GM19467 (cell line): Measurements from ENCODE around the gene TOM1.
"Not testable (repeated sequence)": the region's sequence is repeated elsewhere in the genome, so short reads cannot be mapped to it uniquely, and the experiment has no call there.

Source experiments
- ATAC-seq: cut with Tn5 transposase; IDR thresholded peaks from one replicate; pipeline ENCODE4 v1.9.1; 2021; ENCODE audit warnings: mild to moderate bottlenecking, moderate library complexity; ENCODE audit not compliant: unreplicated experiment

Gene TOM1

GRCh38 chr22:35344956-35345690 is 45.4 kb downstream of the TOM1 start:
- no peak for ATAC-seq

- no peak for ATAC-seq
Observed at GRCh38 chr22:35345808-35346505, 46.3 kb downstream of the TOM1 start.

DNA sequence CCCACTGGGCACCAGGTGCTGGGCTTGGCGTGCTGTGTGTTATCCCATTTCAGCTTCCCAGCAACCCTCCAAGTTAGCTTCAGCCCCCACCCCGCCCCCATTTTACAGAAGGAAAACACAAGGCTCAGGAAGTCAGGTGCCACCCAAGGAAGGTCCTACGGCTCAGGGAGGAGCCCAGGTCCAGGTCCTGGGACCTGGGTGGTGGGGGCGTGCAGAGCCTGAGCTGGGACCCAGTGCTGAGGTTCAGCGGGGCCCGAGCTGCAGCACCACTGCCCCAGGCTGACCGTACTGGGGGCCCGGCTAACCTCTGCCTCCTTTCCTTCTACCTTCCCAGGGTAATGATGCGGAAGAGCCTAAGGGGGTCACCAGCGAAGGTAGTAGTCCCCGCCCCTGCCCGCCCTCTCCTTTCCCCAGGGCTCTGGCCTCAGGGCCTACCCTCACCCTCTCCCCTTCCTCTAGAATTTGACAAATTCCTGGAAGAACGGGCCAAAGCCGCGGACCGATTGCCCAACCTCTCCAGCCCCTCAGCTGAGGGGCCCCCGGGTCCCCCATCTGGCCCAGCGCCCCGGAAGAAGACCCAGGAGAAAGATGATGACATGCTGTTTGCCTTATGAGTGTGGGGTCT is 47.0 kb downstream of the TOM1 start:
- no peak for ATAC-seq

- ATAC-seq, result no peak
Observed at GRCh38 chr22:35347462-35347861, 47.8 kb downstream of the TOM1 start.

- no peak for ATAC-seq
Observed at GRCh38 chr22:35348026-35348590, 48.4 kb downstream of the TOM1 start.

DNA sequence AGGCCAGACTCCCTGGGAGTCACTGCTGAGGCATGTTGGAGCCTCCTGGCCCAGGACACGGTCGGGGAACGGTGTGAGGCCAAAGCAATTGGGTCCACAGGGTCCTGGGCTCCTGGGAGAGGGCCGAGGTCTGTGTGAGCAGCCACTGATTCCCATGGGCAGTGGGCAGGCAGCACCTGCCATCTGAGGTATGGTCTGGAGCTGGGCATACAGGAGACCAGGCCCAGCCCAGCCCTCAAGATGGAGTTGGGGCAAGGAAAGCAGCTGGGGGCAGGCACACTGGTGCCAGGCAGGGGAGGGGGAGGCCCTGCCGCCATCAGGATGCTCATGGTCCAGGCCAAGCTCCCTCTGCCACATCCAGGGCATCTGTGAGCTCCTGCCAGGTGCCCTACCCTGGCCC is 49.0 kb downstream of the TOM1 start:
- ATAC-seq, result no peak

DNA sequence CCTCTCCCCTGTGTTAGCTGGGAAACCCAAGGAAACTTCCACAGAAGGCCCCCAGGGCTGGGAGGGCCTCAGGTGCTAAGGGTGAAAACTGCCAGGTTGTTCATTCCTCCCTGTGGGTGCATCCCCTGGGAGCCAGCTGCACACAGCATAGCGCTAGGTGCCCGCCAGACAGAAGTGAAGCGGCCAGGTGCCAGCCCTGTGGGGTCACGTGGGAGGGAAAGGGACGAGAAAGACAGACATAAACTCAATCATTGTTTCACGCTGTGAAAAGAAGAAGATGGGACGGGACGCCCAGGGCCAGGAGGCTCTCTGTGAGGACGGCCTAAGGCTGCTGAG is 49.6 kb downstream of the TOM1 start:
- ATAC-seq, result no peak

DNA sequence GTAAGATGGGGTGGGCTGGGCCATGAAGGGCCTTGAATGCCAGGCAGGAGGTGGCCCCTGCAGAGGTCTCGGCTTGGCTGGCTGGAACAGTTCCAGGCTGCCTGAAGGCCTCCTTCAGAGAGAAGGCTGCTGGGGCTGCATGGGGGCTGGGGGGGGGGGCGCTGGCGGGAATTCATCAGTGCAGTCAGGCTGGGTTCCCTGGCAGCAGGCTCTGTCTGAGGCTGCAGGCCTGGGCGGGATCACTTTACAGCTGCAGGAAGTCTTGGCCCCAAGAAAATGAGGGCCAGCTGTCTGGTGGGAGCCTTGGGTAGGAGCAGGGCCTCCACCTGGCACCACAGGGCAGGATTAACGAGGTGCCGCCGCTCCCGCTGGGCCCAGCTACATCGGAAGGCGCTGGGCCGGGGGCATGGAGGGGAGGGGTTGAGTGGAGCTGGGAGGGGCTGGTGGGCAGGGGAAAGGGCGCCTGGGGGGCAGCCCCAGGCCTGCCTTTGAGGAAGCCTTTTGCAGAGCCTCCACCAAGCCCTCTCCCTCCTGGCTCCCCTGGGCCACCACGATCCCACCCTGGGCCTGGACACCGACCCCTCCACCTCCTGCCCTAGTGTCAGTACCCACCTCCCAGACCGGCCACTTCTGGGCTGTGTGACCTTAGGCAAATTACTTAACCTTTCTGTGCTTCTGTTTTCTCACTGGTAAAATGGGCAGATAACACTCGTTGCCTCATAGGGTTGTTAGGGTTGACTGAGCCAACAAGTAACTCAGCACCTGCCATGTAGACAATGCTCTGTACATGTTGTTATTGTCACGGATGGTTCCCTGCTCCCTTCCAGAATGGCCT is 50.2 kb downstream of the TOM1 start:
- ATAC-seq, result no peak

GRCh38 chr22:35350539-35351503 is 51.1 kb downstream of the TOM1 start:
- peak; percentile 73 for ATAC-seq

DNA sequence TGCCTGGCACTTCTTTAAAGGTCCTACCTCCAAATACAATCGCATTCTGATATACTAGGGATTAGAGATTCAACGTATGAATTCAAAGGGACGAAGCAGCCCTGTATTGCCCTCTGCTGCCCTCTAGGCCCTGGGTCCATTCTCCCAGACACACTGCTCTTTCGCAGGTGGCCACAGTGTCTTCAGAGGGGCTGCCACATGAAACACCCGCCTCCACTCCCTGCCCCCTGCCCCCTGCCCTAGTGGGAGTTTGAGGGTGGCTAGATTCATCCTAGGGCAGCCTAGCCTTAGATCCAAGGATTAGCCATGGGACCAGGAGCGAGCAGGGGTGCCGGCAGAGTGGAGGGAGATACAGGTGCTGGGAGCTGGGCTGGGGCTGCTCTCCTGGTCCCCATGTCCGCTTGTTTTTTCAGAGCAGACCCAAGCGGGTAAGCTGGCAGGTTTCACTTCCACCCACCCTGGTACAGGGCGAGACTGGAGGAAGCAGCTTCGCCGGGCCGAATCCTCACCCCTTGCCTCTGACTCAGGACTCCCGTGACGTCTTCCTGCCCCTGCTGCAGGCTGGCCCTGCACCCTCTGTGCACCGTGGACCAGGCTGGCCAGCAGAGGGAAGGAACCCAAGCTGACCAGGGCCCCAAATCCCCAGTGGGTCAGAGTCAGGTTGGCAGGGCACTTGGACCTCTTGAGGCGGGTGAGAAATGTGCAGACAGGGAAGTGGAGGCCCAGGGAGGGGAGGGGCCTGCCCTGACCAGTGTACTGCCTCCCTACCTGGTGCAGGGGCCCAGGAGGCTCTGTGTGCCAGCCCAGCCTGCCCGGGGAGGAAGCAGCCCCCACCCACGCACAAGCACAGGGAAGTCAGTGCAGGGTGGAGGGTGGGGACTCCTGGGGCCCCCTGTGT is 52.8 kb downstream of the TOM1 start:
- ATAC-seq, result no peak

GRCh38 chr22:35353318-35353717 is 53.6 kb downstream of the TOM1 start:
- no peak for ATAC-seq

GRCh38 chr22:35354068-35354467 is 54.4 kb downstream of the TOM1 start:
- no peak for ATAC-seq

GRCh38 chr22:35357883-35358621 is 58.4 kb downstream of the TOM1 start:
- ATAC-seq, result no peak

DNA sequence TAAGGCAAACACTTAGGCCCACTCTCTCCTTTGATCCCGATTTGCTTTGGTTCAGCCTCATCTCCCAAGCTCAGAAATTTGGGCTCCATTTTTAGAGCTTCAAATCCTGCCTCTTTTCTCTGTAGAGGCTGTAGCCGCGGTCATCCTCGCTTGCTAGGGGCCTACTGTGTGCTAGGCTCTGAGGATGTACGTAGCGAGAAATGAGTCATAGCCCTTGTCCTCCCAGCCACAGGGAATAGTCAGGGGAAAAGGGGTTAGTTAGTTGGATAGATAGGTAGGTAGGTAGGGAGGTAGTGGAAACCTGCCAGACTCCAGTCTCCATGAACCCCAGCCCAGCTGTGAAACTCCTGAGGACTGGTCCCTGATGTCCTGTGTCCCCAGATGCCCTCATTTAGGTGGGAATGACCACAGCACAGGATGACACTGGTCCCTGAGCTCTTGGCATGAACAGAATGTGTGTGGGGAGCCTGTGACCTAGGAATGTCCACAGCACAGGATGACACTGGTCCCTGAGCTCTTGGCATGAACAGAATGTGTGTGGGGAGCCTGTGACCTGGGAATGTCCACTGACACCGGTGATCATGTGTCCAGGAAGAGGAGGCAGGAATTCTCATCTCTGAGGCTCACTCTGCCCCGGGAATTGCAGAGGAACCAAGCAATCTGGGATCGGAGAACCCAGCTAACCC is 59.8 kb downstream of the TOM1 start:
- ATAC-seq, result no peak

- ATAC-seq, result no peak
Observed at GRCh38 chr22:35361001-35361558, 61.4 kb downstream of the TOM1 start.

DNA sequence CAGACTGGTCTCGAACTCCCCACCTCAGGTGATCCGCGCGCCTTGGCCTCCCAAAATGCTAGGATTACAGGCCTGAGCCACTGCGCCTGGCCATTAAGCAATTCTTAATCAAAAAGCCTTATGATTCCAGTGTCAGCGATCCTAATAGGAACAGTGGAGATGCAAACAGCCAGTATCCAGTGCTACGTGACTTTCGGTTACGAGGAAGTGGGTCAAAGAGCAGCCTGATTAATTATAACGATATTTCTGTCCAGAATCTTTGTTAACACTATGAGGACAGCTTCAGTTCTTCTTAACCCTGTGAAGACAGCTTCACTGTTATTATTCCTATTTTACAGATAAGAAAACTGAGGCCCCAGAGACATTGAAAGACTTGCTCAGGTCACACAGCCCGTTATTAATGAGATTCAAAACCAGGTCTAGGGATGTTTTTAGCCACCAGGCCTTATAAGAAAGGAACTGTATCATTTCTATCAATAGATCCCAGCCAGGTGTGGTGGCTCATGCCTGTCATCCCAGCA is 63.9 kb downstream of the TOM1 start:
- no peak for ATAC-seq

GRCh38 chr22:35364230-35364629 is 64.5 kb downstream of the TOM1 start:
- not testable (repeated sequence) for ATAC-seq
